Stomach (tissue), 4 donors: Measurements from ENCODE around the gene CORO1C.

ENCODE experiments used
- POLR2A ChIP-seq, 4 donors: fragments of 450-650 bp; IDR thresholded peaks; one replicate each; pipeline ENCODE4 v1.6.1; 2016; ENCODE audit warnings: antibody characterized with exemption in 4 of 4, control low read depth in 2 of 4, mild to moderate bottlenecking in 1 of 4, moderate library complexity in 1 of 4
- POLR2AphosphoS5 ChIP-seq, 3 donors: sonication (generic); formaldehyde crosslinking; IDR thresholded peaks; one replicate each; pipeline ENCODE4 v1.6.1; 2016; ENCODE audit warnings: antibody characterized with exemption in 3 of 3
- TF ChIP-seq, protein P1 (sequence below), 7 experiments: fragments of 450-650 bp in 4 of 7; fragments of 200-600 bp in 3 of 7; sonication (generic) in 3 of 7; IDR thresholded peaks; one replicate each; pipeline ENCODE4 v1.5.1; 2016 to 2019; ENCODE audit warnings: antibody characterized with exemption in 7 of 7, control low read depth in 2 of 7, mild to moderate bottlenecking in 1 of 7

GRCh38 chr12:108604208-108604941 is 126.9 kb downstream of the CORO1C start:
- TF ChIP-seq, protein P1, sequence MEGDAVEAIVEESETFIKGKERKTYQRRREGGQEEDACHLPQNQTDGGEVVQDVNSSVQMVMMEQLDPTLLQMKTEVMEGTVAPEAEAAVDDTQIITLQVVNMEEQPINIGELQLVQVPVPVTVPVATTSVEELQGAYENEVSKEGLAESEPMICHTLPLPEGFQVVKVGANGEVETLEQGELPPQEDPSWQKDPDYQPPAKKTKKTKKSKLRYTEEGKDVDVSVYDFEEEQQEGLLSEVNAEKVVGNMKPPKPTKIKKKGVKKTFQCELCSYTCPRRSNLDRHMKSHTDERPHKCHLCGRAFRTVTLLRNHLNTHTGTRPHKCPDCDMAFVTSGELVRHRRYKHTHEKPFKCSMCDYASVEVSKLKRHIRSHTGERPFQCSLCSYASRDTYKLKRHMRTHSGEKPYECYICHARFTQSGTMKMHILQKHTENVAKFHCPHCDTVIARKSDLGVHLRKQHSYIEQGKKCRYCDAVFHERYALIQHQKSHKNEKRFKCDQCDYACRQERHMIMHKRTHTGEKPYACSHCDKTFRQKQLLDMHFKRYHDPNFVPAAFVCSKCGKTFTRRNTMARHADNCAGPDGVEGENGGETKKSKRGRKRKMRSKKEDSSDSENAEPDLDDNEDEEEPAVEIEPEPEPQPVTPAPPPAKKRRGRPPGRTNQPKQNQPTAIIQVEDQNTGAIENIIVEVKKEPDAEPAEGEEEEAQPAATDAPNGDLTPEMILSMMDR (IDR thresholded peaks at IDR 0.05) = no peak
- TF ChIP-seq POLR2A (IDR thresholded peaks at IDR 0.05) (no peak), POLR2AphosphoS5 (IDR thresholded peaks at IDR 0.05) (no peak)
